Peyer's patch (tissue), 4 donors: ENCODE results near the gene MICAL3.

Source experiments
- POLR2A ChIP-seq, 2 donors: fragments of 450-650 bp; IDR thresholded peaks; one replicate each; pipeline ENCODE4 v1.5.1; 2017; ENCODE audit warnings: antibody characterized with exemption in 2 of 2, mild to moderate bottlenecking in 2 of 2, moderate library complexity in 2 of 2
- TF ChIP-seq, protein P1 (sequence below), 6 experiments: fragments of 450-650 bp in 4 of 6; fragments of 200-600 bp in 2 of 6; sonication (generic) in 1 of 6; IDR thresholded peaks; one replicate each; pipeline ENCODE4 v1.5.1; 2017 to 2019; ENCODE audit warnings: antibody characterized with exemption in 6 of 6, mild to moderate bottlenecking in 3 of 6, moderate library complexity in 1 of 6

GRCh38 chr22:17926516-17926915 is 97.8 kb downstream of the MICAL3 start:
- no peak for TF ChIP-seq POLR2A (IDR thresholded peaks at IDR 0.05)
- TF ChIP-seq, protein P1, sequence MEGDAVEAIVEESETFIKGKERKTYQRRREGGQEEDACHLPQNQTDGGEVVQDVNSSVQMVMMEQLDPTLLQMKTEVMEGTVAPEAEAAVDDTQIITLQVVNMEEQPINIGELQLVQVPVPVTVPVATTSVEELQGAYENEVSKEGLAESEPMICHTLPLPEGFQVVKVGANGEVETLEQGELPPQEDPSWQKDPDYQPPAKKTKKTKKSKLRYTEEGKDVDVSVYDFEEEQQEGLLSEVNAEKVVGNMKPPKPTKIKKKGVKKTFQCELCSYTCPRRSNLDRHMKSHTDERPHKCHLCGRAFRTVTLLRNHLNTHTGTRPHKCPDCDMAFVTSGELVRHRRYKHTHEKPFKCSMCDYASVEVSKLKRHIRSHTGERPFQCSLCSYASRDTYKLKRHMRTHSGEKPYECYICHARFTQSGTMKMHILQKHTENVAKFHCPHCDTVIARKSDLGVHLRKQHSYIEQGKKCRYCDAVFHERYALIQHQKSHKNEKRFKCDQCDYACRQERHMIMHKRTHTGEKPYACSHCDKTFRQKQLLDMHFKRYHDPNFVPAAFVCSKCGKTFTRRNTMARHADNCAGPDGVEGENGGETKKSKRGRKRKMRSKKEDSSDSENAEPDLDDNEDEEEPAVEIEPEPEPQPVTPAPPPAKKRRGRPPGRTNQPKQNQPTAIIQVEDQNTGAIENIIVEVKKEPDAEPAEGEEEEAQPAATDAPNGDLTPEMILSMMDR (IDR thresholded peaks at IDR 0.05), result no peak
